ENCODE data around the gene DACH2. TPM values are rescaled to one million over a fixed set of nuclear protein-coding genes. Genes with fewer than 3 reads are reported as not detected.

Gene DACH2
- total RNA-seq, 1 donor from 2014 or later: not detected

GRCh38 chrX:86829786-86830185, 681.5 kb downstream of the DACH2 start:
- H3K36me3 ChIP-seq: no peaks in the 10 kb centered on the region
- no peak for DNase-seq
- no peaks in the 10 kb centered on the region for H3K9me3 ChIP-seq (replicated peaks)
- TF ChIP-seq CTCF (IDR thresholded peaks at IDR 0.05; ENCODE audit: borderline replicate concordance): no peak
- no peaks in the 10 kb centered on the region for H3K27me3 ChIP-seq (ENCODE audit: low read depth)
- no peak overlapping the region for H3K27ac ChIP-seq (replicated peaks)
- intact Hi-C loops (cut with micrococcal nuclease): no loop called here
- no peaks in the 10 kb centered on the region for H3K4me1 ChIP-seq
- no peak overlapping the region for H3K4me3 ChIP-seq

- TF ChIP-seq CTCF (IDR thresholded peaks at IDR 0.05; ENCODE audit: borderline replicate concordance): no peak
- Histone ChIP-seq H3K9me3 (replicated peaks) (no peaks in the 10 kb centered on the region), H3K27me3 (ENCODE audit: low read depth) (no peaks in the 10 kb centered on the region), H3K4me3 (no peak overlapping the region), H3K36me3 (no peaks in the 10 kb centered on the region), H3K27ac (replicated peaks) (no peak overlapping the region), H3K4me1 (no peaks in the 10 kb centered on the region)
- no peak for DNase-seq
- intact Hi-C loops (cut with micrococcal nuclease): no loop called here
Measured at GRCh38 chrX:86830685-86831084, 682.4 kb downstream of the DACH2 start.

- H3K4me1 ChIP-seq: no peaks in the 10 kb centered on the region
- no peak overlapping the region for H3K27ac ChIP-seq (replicated peaks)
- TF ChIP-seq CTCF (IDR thresholded peaks at IDR 0.05; ENCODE audit: borderline replicate concordance): no peak
- intact Hi-C loops (cut with micrococcal nuclease): no loop called here
- no peaks in the 10 kb centered on the region for H3K36me3 ChIP-seq
- no peak overlapping the region for H3K4me3 ChIP-seq
- no peak for DNase-seq
- no peaks in the 10 kb centered on the region for H3K27me3 ChIP-seq (ENCODE audit: low read depth)
- no peaks in the 10 kb centered on the region for H3K9me3 ChIP-seq (replicated peaks)
Measured at GRCh38 chrX:86845101-86845500, 696.9 kb downstream of the DACH2 start.

Other genes starting within 250 kb of the DACH2 start
- gene CHM, start 100.9 kb upstream of the DACH2 start, total RNA-seq: 13.1 TPM

Data from left ventricle myocardium inferior (tissue), 1 donor.